Panc1 (cell line): ENCODE measurements around the gene DCAF16. TPM values are rescaled to one million over a fixed set of nuclear protein-coding genes. Genes with fewer than 3 reads are reported as not detected.
A peak's percentile ranks its signal among the peaks of the same experiment; 100 is the strongest.

Experiments used
- ATAC-seq: fragments of 200-7000 bp; cut with Tn5 transposase; 2 replicates; pipeline ENCODE4 v1.9.1; 2020; ENCODE audit warnings: mild to moderate bottlenecking, moderate library complexity
- BruUV-seq: library from RNA; stranded (reverse); fragments of 400-500 nt; replicated peaks from 2 replicates; lab custom pipeline; 2021; lab: Mats Ljungman, UMichigan
- CTCF ChIA-PET: fragments of 300-600 bp; sonication (Branson Sonifier 250); formaldehyde crosslinking; loops from one replicate; lab custom pipeline; 2022; ENCODE audit warnings: antibody characterized with exemption; lab: Charles Lee
- POLR2A ChIA-PET: fragments of 300-600 bp; sonication (Branson Sonifier 250); formaldehyde crosslinking; loops from one replicate; lab custom pipeline; 2022; ENCODE audit warnings: antibody characterized with exemption; lab: Charles Lee
- DNase-seq: peaks from one replicate; pipeline ENCODE4 v3.0.0-alpha.2; 2010; ENCODE audit warnings: low read depth, low spot score
- H3K27ac ChIP-seq: 2 replicates; pipeline ENCODE4 v1.5.1; 2011; ENCODE audit warnings: mild to moderate bottlenecking, low read length, inconsistent platforms
- H3K27me3 ChIP-seq: fragments of 200-500 bp; sonication (Bioruptor generic); 2 replicates; pipeline ENCODE4 v1.6.0; 2014; ENCODE audit warnings: low read length, inconsistent platforms; ENCODE audit not compliant: control insufficient read depth, insufficient read depth
- H3K36me3 ChIP-seq: fragments of 200-500 bp; sonication (Bioruptor generic); 2 replicates; pipeline ENCODE4 v1.5.1; 2014; ENCODE audit warnings: inconsistent platforms, mild to moderate bottlenecking, low read length, moderate library complexity; ENCODE audit not compliant: control insufficient read depth, insufficient read depth
- H3K4me1 ChIP-seq: 2 replicates; pipeline ENCODE4 v1.5.1; 2011; ENCODE audit warnings: inconsistent platforms, mild to moderate bottlenecking, low read length, moderate library complexity; ENCODE audit not compliant: control insufficient read depth, insufficient read depth
- H3K4me3 ChIP-seq, 2 experiments: 2 replicates each; pipeline ENCODE4 v1.5.1; 2011 to 2012; ENCODE audit warnings: low read depth in 2 of 2, low read length in 2 of 2, mild to moderate bottlenecking in 2 of 2, inconsistent platforms in 1 of 2, moderate library complexity in 1 of 2
- H3K9me3 ChIP-seq: fragments of 200-500 bp; sonication (Bioruptor generic); 2 replicates; pipeline ENCODE4 v1.5.1; 2014; ENCODE audit warnings: low read depth, mild to moderate bottlenecking, inconsistent platforms, low read length, moderate library complexity; ENCODE audit not compliant: control insufficient read depth, insufficient read depth
- POLR2AphosphoS5 ChIP-seq: IDR thresholded peaks from 2 replicates; pipeline ENCODE4 v1.6.1; 2012; ENCODE audit warnings: mild to moderate bottlenecking, low read depth, low read length, moderate library complexity
- SIN3A ChIP-seq: IDR thresholded peaks from 2 replicates; pipeline ENCODE4 v1.6.1; 2012; ENCODE audit warnings: low read depth, mild to moderate bottlenecking, low read length, moderate library complexity, borderline replicate concordance; ENCODE audit not compliant: insufficient read depth
- TCF7L2 ChIP-seq: IDR thresholded peaks from 2 replicates; pipeline ENCODE4 v1.6.1; 2011; ENCODE audit warnings: mild to moderate bottlenecking, low read depth, low read length, inconsistent platforms
- in situ Hi-C: cut with HindIII; loops from 2 replicates; pipeline ENCODE4 v1.10.0; 2016; ENCODE audit warnings: low sequenced_read_pairs, low pct_unique_long_range_greater_than_20kb
- intact Hi-C: fragments of 100-400 bp; cut with micrococcal nuclease; formaldehyde crosslinking; loops from one replicate; pipeline ENCODE4 v1.10.0; 2022; ENCODE audit not compliant: unreplicated experiment
- total RNA-seq: library from RNA; stranded (reverse); gene quantifications from one replicate; pipeline ENCODE4 v1.2.1, GENCODE V29; 2021; ENCODE audit not compliant: unreplicated experiment
- TF ChIP-seq, protein P1 (sequence below): fragments of 450-650 bp; IDR thresholded peaks from 2 replicates; pipeline ENCODE4 v1.5.1; 2017; ENCODE audit warnings: mild to moderate bottlenecking
- TF ChIP-seq, protein P2 (sequence below), 2 experiments: IDR thresholded peaks; 2 replicates each; pipeline ENCODE4 v1.6.1; 2011 to 2012; ENCODE audit warnings: low read depth in 2 of 2, control low read depth in 1 of 2, low read length in 1 of 2, mild to moderate bottlenecking in 1 of 2, moderate library complexity in 1 of 2; ENCODE audit not compliant: insufficient read depth in 1 of 2

Gene DCAF16
- total RNA-seq, 1 experiment from 2014 or later = 28.6 TPM

DNA sequence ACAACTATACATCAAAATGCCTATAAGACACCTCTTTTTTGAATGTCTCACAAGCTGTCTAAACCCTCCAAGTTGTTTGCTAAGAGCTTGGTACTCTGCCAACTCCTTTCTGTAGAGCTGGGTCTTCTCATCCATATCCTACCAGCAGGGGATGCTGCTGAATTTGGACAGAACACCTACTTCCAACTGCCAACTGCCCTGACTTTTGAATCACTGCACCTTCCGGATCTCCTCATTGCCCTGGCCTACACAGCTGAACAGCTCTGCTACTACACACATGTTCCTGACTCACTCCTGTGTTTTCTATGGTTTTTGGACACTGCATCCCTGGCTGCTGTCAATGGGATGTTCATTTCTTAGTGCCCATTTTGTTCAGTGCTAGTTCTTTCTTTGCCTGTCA, 47.8 kb downstream of the DCAF16 start:
- ChIA-PET POLR2A (no interaction called here), CTCF (no interaction called here)
- ATAC-seq (no peak), DNase-seq (no peak)
- intact Hi-C loops = no loop called here
- Histone ChIP-seq H3K4me1 (no peaks in the 10 kb centered on the region), H3K27me3 (no peaks in the 10 kb centered on the region), H3K36me3 (no peaks in the 10 kb centered on the region), H3K9me3 (no peaks in the 10 kb centered on the region), H3K4me3 (no peak overlapping the region), H3K27ac (no peak overlapping the region)
- no TSS peak for BruUV-seq
- in situ Hi-C loops = no loop called here
- TF ChIP-seq POLR2AphosphoS5 (no peak), SIN3A (no peak), TCF7L2 (no peak)
- TF ChIP-seq, protein P1, sequence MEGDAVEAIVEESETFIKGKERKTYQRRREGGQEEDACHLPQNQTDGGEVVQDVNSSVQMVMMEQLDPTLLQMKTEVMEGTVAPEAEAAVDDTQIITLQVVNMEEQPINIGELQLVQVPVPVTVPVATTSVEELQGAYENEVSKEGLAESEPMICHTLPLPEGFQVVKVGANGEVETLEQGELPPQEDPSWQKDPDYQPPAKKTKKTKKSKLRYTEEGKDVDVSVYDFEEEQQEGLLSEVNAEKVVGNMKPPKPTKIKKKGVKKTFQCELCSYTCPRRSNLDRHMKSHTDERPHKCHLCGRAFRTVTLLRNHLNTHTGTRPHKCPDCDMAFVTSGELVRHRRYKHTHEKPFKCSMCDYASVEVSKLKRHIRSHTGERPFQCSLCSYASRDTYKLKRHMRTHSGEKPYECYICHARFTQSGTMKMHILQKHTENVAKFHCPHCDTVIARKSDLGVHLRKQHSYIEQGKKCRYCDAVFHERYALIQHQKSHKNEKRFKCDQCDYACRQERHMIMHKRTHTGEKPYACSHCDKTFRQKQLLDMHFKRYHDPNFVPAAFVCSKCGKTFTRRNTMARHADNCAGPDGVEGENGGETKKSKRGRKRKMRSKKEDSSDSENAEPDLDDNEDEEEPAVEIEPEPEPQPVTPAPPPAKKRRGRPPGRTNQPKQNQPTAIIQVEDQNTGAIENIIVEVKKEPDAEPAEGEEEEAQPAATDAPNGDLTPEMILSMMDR = peak; percentile 23
- TF ChIP-seq, protein P2, sequence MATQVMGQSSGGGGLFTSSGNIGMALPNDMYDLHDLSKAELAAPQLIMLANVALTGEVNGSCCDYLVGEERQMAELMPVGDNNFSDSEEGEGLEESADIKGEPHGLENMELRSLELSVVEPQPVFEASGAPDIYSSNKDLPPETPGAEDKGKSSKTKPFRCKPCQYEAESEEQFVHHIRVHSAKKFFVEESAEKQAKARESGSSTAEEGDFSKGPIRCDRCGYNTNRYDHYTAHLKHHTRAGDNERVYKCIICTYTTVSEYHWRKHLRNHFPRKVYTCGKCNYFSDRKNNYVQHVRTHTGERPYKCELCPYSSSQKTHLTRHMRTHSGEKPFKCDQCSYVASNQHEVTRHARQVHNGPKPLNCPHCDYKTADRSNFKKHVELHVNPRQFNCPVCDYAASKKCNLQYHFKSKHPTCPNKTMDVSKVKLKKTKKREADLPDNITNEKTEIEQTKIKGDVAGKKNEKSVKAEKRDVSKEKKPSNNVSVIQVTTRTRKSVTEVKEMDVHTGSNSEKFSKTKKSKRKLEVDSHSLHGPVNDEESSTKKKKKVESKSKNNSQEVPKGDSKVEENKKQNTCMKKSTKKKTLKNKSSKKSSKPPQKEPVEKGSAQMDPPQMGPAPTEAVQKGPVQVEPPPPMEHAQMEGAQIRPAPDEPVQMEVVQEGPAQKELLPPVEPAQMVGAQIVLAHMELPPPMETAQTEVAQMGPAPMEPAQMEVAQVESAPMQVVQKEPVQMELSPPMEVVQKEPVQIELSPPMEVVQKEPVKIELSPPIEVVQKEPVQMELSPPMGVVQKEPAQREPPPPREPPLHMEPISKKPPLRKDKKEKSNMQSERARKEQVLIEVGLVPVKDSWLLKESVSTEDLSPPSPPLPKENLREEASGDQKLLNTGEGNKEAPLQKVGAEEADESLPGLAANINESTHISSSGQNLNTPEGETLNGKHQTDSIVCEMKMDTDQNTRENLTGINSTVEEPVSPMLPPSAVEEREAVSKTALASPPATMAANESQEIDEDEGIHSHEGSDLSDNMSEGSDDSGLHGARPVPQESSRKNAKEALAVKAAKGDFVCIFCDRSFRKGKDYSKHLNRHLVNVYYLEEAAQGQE (IDR thresholded peaks at IDR 0.05; ENCODE audit: insufficient read depth in 1 of 2, low read depth in 2 of 2, low read length in 1 of 2) = no peak

DNA sequence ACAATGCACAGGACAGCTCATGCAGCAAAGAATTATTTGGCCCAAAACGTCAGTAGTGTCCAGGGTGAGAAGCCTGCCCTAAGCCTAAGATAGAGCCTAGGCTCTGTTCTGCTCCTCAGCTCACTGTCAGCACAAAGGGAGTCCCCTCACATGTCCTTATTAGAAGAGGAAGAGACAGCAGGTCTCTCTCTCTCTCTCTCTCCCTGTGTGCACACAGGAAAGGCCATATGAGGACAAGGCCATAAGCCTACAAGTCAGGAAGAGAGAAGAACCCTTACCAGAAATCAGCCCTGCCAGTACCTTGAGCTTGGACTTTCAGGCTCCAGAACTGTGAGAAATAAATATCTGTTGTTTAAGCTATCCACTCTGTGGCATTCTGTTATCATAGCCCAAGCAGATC, 49.5 kb downstream of the DCAF16 start:
- Histone ChIP-seq H3K27ac (no peak overlapping the region), H3K4me1 (no peaks in the 10 kb centered on the region), H3K36me3 (no peaks in the 10 kb centered on the region), H3K4me3 (no peak overlapping the region), H3K27me3 (no peaks in the 10 kb centered on the region), H3K9me3 (no peaks in the 10 kb centered on the region)
- ATAC-seq = no peak
- intact Hi-C loops = no loop called here
- POLR2A ChIA-PET = interaction anchor here (0.6 kb wide), 1 partner anchor 12 kb away, joined by 4 read pairs; no protein-coding TSS in a partner anchor
- CTCF ChIA-PET = no interaction called here
- no peak for DNase-seq
- no TSS peak for BruUV-seq
- in situ Hi-C loops = no loop called here
- TF ChIP-seq SIN3A (no peak), POLR2AphosphoS5 (no peak)

DNA sequence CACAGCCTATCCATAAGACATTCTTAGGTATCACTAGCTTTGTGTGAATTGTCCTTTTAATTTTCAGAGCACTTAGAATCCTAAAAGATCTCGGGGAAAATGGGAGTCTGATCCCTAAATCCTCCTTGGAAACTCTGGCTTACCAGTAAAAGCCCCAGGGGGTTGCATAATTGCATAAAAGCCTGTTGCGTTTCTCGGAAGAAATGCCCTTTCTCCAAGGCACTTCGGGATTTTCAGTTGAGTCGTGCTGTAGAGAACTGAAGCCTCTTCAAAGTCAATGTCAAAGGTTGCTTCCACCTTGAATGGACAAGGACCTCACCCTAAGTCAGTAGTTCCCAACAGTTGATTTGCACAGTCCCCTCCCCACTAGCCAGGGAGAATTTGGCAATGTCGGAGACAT, 49.9 kb downstream of the DCAF16 start:
- DNase-seq (no peak), ATAC-seq (no peak)
- BruUV-seq = no TSS peak
- TF ChIP-seq SIN3A (no peak), POLR2AphosphoS5 (no peak), TCF7L2 (no peak)
- TF ChIP-seq, protein P1 = no peak
- TF ChIP-seq, protein P2 (IDR thresholded peaks at IDR 0.05; ENCODE audit: insufficient read depth in 1 of 2, low read depth in 2 of 2, low read length in 1 of 2) = no peak
- POLR2A ChIA-PET = interaction anchor here (0.6 kb wide), 1 partner anchor 12 kb away, joined by 4 read pairs; no protein-coding TSS in a partner anchor
- CTCF ChIA-PET = no interaction called here
- Histone ChIP-seq H3K27ac (no peak overlapping the region), H3K4me3 (no peak overlapping the region), H3K27me3 (no peaks in the 10 kb centered on the region), H3K36me3 (no peaks in the 10 kb centered on the region), H3K4me1 (no peaks in the 10 kb centered on the region), H3K9me3 (no peaks in the 10 kb centered on the region)
- intact Hi-C loops (no loop called here), in situ Hi-C loops (no loop called here)
